AG04450 (cell line): Measurements from ENCODE around the gene FXYD3. TPM values are rescaled to one million over a fixed set of nuclear protein-coding genes. Genes with fewer than 3 reads are reported as not detected.

Experiments
- CTCF ChIA-PET: fragments of 300-600, 350-600 bp; formaldehyde crosslinking; extraction: SDS; loops from one replicate; lab custom pipeline; 2022; ENCODE audit warnings: antibody characterized with exemption, inconsistent platforms; lab: Charles Lee
- POLR2A ChIA-PET: fragments of 350-600 bp; formaldehyde crosslinking; extraction: SDS; loops from one replicate; lab custom pipeline; 2021; ENCODE audit warnings: antibody characterized with exemption, inconsistent platforms; lab: Yijun Ruan, JAX
- DNase-seq: peaks from one replicate; pipeline ENCODE4 v3.0.0-alpha.2; 2011; ENCODE audit warnings: low read depth, low spot score
- H3K27ac ChIP-seq: one replicate; pipeline ENCODE4 v1.5.1; 2012; ENCODE audit warnings: low read depth, low read length, control low read depth
- H3K27me3 ChIP-seq: one replicate; pipeline ENCODE4 v1.6.0; 2012; ENCODE audit warnings: low read length; ENCODE audit not compliant: control insufficient read depth, insufficient read depth
- H3K4me3 ChIP-seq: 2 replicates; pipeline ENCODE4 v1.5.1; 2011; ENCODE audit warnings: mild to moderate bottlenecking, low read depth, low read length, control low read depth
- H3K9me3 ChIP-seq: 2 replicates; pipeline ENCODE4 v1.5.1; 2012; ENCODE audit warnings: low read length; ENCODE audit not compliant: control insufficient read depth, insufficient read depth
- polyA plus RNA-seq: library from polyadenylated mRNA; depleted of rRNA; stranded (reverse); fragments of >200 nt; gene quantifications from 2 replicates; pipeline ENCODE4 v1.2.3, GENCODE V29; 2011
- TF ChIP-seq, protein P1 (sequence below): IDR thresholded peaks from 2 replicates; pipeline ENCODE4 v1.5.1; 2011; ENCODE audit warnings: low read depth, low read length, control low read depth, inconsistent platforms

The FXYD3 gene
- polyA plus RNA-seq, 1 experiment, result not detected

- H3K27ac ChIP-seq, result no peak overlapping the region
- peaks cover 12% of the 10 kb centered on the region for H3K9me3 ChIP-seq
- ChIA-PET POLR2A (no interaction called here), CTCF (no interaction called here)
- peaks cover 3% of the 10 kb centered on the region for H3K27me3 ChIP-seq
- no peak for DNase-seq
- H3K4me3 ChIP-seq, result no peak overlapping the region
- TF ChIP-seq, protein P1, sequence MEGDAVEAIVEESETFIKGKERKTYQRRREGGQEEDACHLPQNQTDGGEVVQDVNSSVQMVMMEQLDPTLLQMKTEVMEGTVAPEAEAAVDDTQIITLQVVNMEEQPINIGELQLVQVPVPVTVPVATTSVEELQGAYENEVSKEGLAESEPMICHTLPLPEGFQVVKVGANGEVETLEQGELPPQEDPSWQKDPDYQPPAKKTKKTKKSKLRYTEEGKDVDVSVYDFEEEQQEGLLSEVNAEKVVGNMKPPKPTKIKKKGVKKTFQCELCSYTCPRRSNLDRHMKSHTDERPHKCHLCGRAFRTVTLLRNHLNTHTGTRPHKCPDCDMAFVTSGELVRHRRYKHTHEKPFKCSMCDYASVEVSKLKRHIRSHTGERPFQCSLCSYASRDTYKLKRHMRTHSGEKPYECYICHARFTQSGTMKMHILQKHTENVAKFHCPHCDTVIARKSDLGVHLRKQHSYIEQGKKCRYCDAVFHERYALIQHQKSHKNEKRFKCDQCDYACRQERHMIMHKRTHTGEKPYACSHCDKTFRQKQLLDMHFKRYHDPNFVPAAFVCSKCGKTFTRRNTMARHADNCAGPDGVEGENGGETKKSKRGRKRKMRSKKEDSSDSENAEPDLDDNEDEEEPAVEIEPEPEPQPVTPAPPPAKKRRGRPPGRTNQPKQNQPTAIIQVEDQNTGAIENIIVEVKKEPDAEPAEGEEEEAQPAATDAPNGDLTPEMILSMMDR, result no peak
These were observed 10.0 kb upstream of the FXYD3 start for GRCh38 chr19:35105411-35106290.

- Histone ChIP-seq H3K9me3 (peaks cover 12% of the 10 kb centered on the region), H3K27ac (no peak overlapping the region), H3K27me3 (peaks cover 3% of the 10 kb centered on the region), H3K4me3 (no peak overlapping the region)
- TF ChIP-seq, protein P1, result no peak
- DNase-seq, result no peak
- POLR2A ChIA-PET, result no interaction called here
- CTCF ChIA-PET, result no interaction called here
These were observed 9.4 kb upstream of the FXYD3 start for GRCh38 chr19:35106291-35106583.

DNA sequence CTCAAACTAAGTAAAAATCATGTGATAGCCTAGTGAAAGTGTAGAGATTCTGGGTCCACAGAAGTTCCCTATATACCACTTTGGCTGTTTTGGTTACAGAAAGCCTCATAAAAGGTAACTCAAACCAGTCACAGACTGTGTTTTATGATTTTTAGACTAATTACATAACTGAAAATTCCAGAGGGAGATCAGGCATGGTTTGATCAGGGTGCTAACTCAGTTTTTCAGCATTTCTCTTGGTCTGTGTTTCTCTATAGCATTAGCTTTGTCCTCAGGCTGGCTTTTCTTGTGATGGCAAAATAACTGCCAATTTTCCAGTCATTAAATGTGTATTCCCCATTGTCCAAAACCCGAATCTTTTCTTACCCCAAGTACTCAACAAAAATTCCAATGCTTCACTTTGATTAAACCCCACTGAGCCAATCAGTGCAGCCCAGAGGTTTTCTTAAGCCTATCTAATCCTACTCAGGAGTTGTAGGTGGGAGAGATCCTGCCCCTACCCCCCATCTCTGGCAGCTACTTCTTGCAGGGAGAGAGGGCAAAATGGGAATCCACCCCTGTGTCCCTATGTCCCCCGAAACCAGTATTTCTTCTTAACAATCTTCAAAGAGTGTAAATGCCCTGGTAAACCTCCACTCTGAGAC lies 8.6 kb upstream of the FXYD3 start:
- TF ChIP-seq, protein P1, result no peak
- H3K9me3 ChIP-seq, result peaks cover 12% of the 10 kb centered on the region
- CTCF ChIA-PET, result interaction anchor here (0.6 kb wide), 1 partner anchor 34 kb away, joined by 6 read pairs; no protein-coding TSS in a partner anchor
- DNase-seq, result no peak
- H3K27me3 ChIP-seq, result peaks cover 3% of the 10 kb centered on the region
- no peak overlapping the region for H3K27ac ChIP-seq
- POLR2A ChIA-PET, result no interaction called here
- no peak overlapping the region for H3K4me3 ChIP-seq

- Histone ChIP-seq H3K27me3 (peaks cover 3% of the 10 kb centered on the region), H3K9me3 (peaks cover 12% of the 10 kb centered on the region), H3K4me3 (no peak overlapping the region), H3K27ac (no peak overlapping the region)
- ChIA-PET CTCF (interaction anchor here (0.6 kb wide), 1 partner anchor 16 kb away, joined by 3 read pairs; no protein-coding TSS in a partner anchor), POLR2A (no interaction called here)
- TF ChIP-seq, protein P1, result no peak
- no peak for DNase-seq
These were observed 8.1 kb upstream of the FXYD3 start for GRCh38 chr19:35107545-35107944.

GRCh38 chr19:35108730-35109129 lies 6.9 kb upstream of the FXYD3 start:
- Histone ChIP-seq H3K4me3 (no peak overlapping the region), H3K27me3 (peaks cover 3% of the 10 kb centered on the region), H3K27ac (no peak overlapping the region), H3K9me3 (peaks cover 12% of the 10 kb centered on the region)
- POLR2A ChIA-PET, result no interaction called here
- CTCF ChIA-PET, result no interaction called here
- TF ChIP-seq, protein P1, result no peak
- no peak for DNase-seq
